Thyroid gland (tissue), 4 donors: ENCODE results near the gene PPP4C.

Source experiments
- POLR2A ChIP-seq, 2 donors: fragments of 450-650 bp; IDR thresholded peaks; one replicate each; pipeline ENCODE4 v1.6.1; 2017; ENCODE audit warnings: antibody characterized with exemption in 2 of 2, mild to moderate bottlenecking in 2 of 2, moderate library complexity in 1 of 2
- TF ChIP-seq, protein P1 (sequence below), 6 experiments: fragments of 200-600 bp in 3 of 6; fragments of 450-650 bp in 3 of 6; sonication (generic) in 3 of 6; IDR thresholded peaks; one replicate each; pipeline ENCODE4 v1.5.1; 2016 to 2019; ENCODE audit warnings: antibody characterized with exemption in 6 of 6, mild to moderate bottlenecking in 2 of 6, inconsistent platforms in 1 of 6, moderate library complexity in 1 of 6

DNA sequence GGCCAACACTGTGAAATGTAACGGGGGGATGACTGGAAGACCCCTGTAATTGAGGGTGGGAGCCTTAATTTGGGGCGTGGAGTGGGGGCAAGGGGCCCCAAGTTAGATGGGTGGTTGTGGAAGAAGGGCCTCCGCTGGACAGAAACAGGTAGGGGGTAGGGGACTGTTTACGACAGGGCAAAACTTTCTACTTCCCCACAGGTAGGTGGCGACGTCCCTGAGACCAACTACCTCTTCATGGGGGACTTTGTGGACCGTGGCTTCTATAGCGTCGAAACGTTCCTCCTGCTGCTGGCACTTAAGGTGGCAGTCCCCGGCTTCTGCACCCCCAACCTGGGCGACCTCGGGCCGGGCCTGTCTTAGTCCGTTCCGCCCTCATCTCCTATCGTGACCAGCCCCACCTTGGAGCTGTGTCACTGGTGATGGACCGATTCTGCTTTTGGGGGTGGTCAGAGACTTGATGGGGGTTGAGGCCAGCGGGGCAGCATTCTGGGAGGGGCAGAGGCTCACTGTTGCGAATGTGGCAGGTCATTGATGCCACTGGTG is 6.8 kb downstream of the PPP4C start:
- TF ChIP-seq, protein P1, sequence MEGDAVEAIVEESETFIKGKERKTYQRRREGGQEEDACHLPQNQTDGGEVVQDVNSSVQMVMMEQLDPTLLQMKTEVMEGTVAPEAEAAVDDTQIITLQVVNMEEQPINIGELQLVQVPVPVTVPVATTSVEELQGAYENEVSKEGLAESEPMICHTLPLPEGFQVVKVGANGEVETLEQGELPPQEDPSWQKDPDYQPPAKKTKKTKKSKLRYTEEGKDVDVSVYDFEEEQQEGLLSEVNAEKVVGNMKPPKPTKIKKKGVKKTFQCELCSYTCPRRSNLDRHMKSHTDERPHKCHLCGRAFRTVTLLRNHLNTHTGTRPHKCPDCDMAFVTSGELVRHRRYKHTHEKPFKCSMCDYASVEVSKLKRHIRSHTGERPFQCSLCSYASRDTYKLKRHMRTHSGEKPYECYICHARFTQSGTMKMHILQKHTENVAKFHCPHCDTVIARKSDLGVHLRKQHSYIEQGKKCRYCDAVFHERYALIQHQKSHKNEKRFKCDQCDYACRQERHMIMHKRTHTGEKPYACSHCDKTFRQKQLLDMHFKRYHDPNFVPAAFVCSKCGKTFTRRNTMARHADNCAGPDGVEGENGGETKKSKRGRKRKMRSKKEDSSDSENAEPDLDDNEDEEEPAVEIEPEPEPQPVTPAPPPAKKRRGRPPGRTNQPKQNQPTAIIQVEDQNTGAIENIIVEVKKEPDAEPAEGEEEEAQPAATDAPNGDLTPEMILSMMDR (IDR thresholded peaks at IDR 0.05): no peak
- TF ChIP-seq POLR2A (IDR thresholded peaks at IDR 0.05): no peak
